Activated naive CD4-positive, alpha-beta T cell treated with anti-CD3 and anti-CD28 coated beads for 36 hours (primary cell): ENCODE data around the gene LRRC23. TPM values are rescaled to one million over a fixed set of nuclear protein-coding genes. Genes with fewer than 3 reads are reported as not detected.

Experiments
- CTCF ChIA-PET: fragments of 350-600 bp; sonication (Branson Sonifier 250); formaldehyde crosslinking; loops from one replicate; lab custom pipeline; 2021; ENCODE audit warnings: antibody characterized with exemption; lab: Charles Lee
- DNase-seq: peaks from one replicate; pipeline ENCODE4 v3.0.0-alpha.2; 2020
- H3K27ac Mint-ChIP-seq: one replicate; pipeline ENCODE4 v1.8.0; 2021; ENCODE audit warnings: mild to moderate bottlenecking, mixed read lengths
- H3K27me3 Mint-ChIP-seq: one replicate; pipeline ENCODE4 v1.8.0; 2021; ENCODE audit warnings: low read depth, mixed read lengths
- H3K36me3 Mint-ChIP-seq: one replicate; pipeline ENCODE4 v1.8.0; 2021; ENCODE audit warnings: low read depth, mixed read lengths
- H3K4me1 Mint-ChIP-seq: one replicate; pipeline ENCODE4 v1.8.0; 2021; ENCODE audit warnings: low read depth, mixed read lengths
- H3K4me3 Mint-ChIP-seq: one replicate; pipeline ENCODE4 v1.8.0; 2021; ENCODE audit warnings: mild to moderate bottlenecking, moderate library complexity, mixed read lengths
- H3K9me3 Mint-ChIP-seq: one replicate; pipeline ENCODE4 v1.8.0; 2021; ENCODE audit warnings: mixed read lengths
- intact Hi-C: fragments of 100-400 bp; cut with micrococcal nuclease; formaldehyde crosslinking; loops from one replicate; pipeline ENCODE4 v1.15.1; 2023
- total RNA-seq, 2 experiments: library from RNA; stranded (reverse); gene quantifications; one replicate each; pipeline ENCODE4 v1.2.3, GENCODE V29; 2021

The LRRC23 gene
- total RNA-seq, 2 experiments from 2014 or later = 6.3 to 6.4 TPM

DNA sequence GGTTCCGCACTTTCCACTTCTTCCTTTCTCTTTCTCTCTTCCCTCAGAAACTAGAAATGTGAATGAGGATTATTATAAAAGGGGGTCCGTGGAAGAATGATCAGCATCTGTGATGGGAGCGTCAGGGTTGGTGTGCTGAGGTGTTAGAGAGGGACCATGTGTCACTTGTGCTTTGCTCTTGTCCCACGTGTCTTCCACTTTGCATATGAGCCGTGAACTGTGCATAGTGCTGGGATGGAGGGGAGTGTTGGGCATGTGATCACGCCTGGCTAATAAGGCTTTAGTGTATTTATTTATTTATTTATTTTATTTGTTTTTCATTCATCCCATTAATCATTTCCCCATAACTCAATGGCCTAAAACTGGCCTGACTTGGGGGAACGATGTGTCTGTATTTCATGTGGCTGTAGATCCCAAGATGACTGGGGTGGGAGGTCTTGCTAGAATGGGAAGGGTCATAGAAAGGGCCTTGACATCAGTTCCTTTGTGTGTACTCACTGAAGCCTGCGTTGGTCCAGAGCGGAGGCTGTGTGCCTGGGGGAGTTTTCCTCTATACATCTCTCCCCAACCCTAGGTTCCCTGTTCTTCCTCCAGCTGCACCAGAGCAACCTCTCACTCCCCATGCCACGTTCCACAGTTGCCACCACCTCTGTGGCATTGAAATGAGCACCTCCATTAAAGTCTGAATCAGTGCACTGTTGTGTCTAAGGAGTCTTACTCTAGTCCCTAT lies 18.5 kb downstream of the LRRC23 start:
- H3K27ac Mint-ChIP-seq = no peak overlapping the region
- CTCF ChIA-PET = interaction anchor here (0.6 to 4.6 kb wide), 12 partner anchors 9 to 213 kb away, joined by 3 to 43 read pairs (median 11); partner anchors contain the start of genes C12orf57, RNU7-1 and SPSB2
- no peaks in the 10 kb centered on the region for H3K9me3 Mint-ChIP-seq
- H3K27me3 Mint-ChIP-seq = no peaks in the 10 kb centered on the region
- intact Hi-C loops = loop anchor here (10.0 kb wide), 1 partner anchor 712 kb away; no protein-coding TSS in a partner anchor
- H3K36me3 Mint-ChIP-seq = peaks cover 16% of the 10 kb centered on the region
- no peak overlapping the region for H3K4me3 Mint-ChIP-seq
- H3K4me1 Mint-ChIP-seq = peaks cover 29% of the 10 kb centered on the region
- DNase-seq = no peak

- CTCF ChIA-PET = interaction anchor here (0.5 to 4.6 kb wide), 14 partner anchors 9 to 450 kb away, joined by 3 to 43 read pairs (median 7); partner anchors contain the start of genes C12orf57, RNU7-1 and SPSB2
- peaks cover 33% of the 10 kb centered on the region for H3K4me1 Mint-ChIP-seq
- DNase-seq = no peak
- peaks cover 16% of the 10 kb centered on the region for H3K36me3 Mint-ChIP-seq
- no peaks in the 10 kb centered on the region for H3K9me3 Mint-ChIP-seq
- no peaks in the 10 kb centered on the region for H3K27me3 Mint-ChIP-seq
- H3K27ac Mint-ChIP-seq = peak overlapping the region; percentile 78
- intact Hi-C loops = loop anchor here (1.0 to 10.0 kb wide), 11 partner anchors 14 to 711 kb away; partner anchors contain the start of genes C12orf57, C1R and LPCAT3
- no peak overlapping the region for H3K4me3 Mint-ChIP-seq
These were observed 19.2 kb downstream of the LRRC23 start for GRCh38 chr12:6923851-6924250.

- Mint-ChIP-seq H3K27me3 (no peaks in the 10 kb centered on the region), H3K4me3 (no peak overlapping the region), H3K9me3 (no peaks in the 10 kb centered on the region), H3K27ac (no peak overlapping the region), H3K4me1 (peaks cover 43% of the 10 kb centered on the region), H3K36me3 (peaks cover 4% of the 10 kb centered on the region)
- CTCF ChIA-PET = interaction anchor here (0.5 to 4.6 kb wide), 15 partner anchors 10 to 214 kb away, joined by 3 to 43 read pairs (median 4); partner anchors contain the start of genes C12orf57, C1RL, RNU7-1 and SPSB2
- intact Hi-C loops = loop anchor here (2.0 to 10.0 kb wide), 2 partner anchors 56 to 710 kb away; no protein-coding TSS in a partner anchor
- no peak for DNase-seq
These were observed 20.6 kb downstream of the LRRC23 start for GRCh38 chr12:6925239-6925539.

DNA sequence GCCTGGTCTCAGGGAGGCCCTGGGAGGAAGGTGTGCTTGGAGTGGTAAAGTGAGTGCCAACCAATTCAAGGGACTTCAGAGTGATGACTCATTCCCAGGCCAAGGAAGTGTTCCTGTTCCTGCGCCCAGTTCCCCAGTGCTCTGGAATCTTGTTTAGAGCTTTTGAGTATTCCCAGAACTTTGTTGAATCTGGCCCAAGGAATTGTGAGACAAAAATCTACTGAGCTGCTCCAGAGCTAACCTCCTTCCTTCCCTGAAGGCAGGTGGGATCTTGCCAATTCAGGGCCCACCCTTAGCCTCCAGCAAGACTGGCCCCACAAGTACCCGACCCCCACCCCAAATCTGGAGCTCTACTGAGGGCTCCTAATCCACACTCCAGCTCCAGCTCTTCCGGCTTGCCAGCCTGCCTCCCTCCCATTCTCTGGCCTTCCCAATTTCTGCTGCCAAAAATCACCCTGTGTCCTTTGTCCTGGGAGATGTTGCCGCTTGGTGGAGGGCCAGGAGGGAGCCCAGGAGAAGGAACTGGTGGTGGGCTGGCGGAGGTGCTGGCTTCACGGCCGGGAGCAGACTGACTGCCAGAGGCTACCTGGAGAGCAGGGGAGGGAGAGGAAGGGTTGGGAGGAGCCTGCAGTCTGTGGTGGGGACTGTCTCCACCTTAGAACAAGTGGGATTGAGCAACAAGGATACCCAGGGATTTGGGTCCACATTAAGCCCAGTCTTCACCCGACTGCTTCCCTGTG lies 21.1 kb downstream of the LRRC23 start:
- H3K9me3 Mint-ChIP-seq = no peaks in the 10 kb centered on the region
- DNase-seq = no peak
- H3K27me3 Mint-ChIP-seq = no peaks in the 10 kb centered on the region
- H3K4me1 Mint-ChIP-seq = peaks cover 45% of the 10 kb centered on the region
- peak overlapping the region; percentile 74 for H3K4me3 Mint-ChIP-seq
- no peak overlapping the region for H3K27ac Mint-ChIP-seq
- CTCF ChIA-PET = interaction anchor here (0.5 to 4.6 kb wide), 15 partner anchors 9 to 214 kb away, joined by 3 to 43 read pairs (median 4); partner anchors contain the start of genes C12orf57, C1RL, RNU7-1 and SPSB2
- peaks cover 4% of the 10 kb centered on the region for H3K36me3 Mint-ChIP-seq
- intact Hi-C loops = loop anchor here (2.0 to 10.0 kb wide), 2 partner anchors 57 to 709 kb away; no protein-coding TSS in a partner anchor

GRCh38 chr12:6927379-6928021 lies 22.9 kb downstream of the LRRC23 start, which contains the start of gene ATN1:
Gene ATN1 (plus strand): TSS chr12:6927959. CDS start chr12:6934002, 6,043 bp downstream.
- Mint-ChIP-seq H3K27me3 (no peaks in the 10 kb centered on the region), H3K4me1 (peaks cover 59% of the 10 kb centered on the region), H3K36me3 (no peaks in the 10 kb centered on the region), H3K9me3 (no peaks in the 10 kb centered on the region), H3K27ac (peak within 1 kb of the TSS; percentile 81), H3K4me3 (peak within 1 kb of the TSS; percentile 75)
- intact Hi-C loops = loop anchor here (10.0 kb wide), 1 partner anchor 707 kb away; no protein-coding TSS in a partner anchor
- CTCF ChIA-PET = interaction anchor here (0.5 to 4.6 kb wide), 4 partner anchors 11 to 533 kb away, joined by 3 to 43 read pairs (median 4); no protein-coding TSS in a partner anchor
- DNase-seq = peak; percentile 51

GRCh38 chr12:6928022-6928702 lies 23.5 kb downstream of the LRRC23 start:
- DNase-seq = no peak
- H3K27me3 Mint-ChIP-seq = no peaks in the 10 kb centered on the region
- peak overlapping the region; percentile 75 for H3K4me3 Mint-ChIP-seq
- peaks cover 3% of the 10 kb centered on the region for H3K36me3 Mint-ChIP-seq
- H3K27ac Mint-ChIP-seq = peak overlapping the region; percentile 81
- no peaks in the 10 kb centered on the region for H3K9me3 Mint-ChIP-seq
- H3K4me1 Mint-ChIP-seq = peaks cover 64% of the 10 kb centered on the region
- intact Hi-C loops = loop anchor here (10.0 kb wide), 1 partner anchor 707 kb away; no protein-coding TSS in a partner anchor
- CTCF ChIA-PET = interaction anchor here (2.0 kb wide), 1 partner anchor 10 kb away, joined by 6 read pairs; no protein-coding TSS in a partner anchor

- CTCF ChIA-PET = interaction anchor here (1.0 to 2.0 kb wide), 4 partner anchors 9 to 179 kb away, joined by 3 to 6 read pairs (median 3); no protein-coding TSS in a partner anchor
- intact Hi-C loops = loop anchor here (10.0 kb wide), 1 partner anchor 706 kb away; no protein-coding TSS in a partner anchor
- Mint-ChIP-seq H3K27me3 (no peaks in the 10 kb centered on the region), H3K27ac (peak overlapping the region; percentile 81), H3K4me3 (peak overlapping the region; percentile 75), H3K9me3 (no peaks in the 10 kb centered on the region), H3K36me3 (peaks cover 3% of the 10 kb centered on the region), H3K4me1 (peaks cover 71% of the 10 kb centered on the region)
- no peak for DNase-seq
These were observed 24.2 kb downstream of the LRRC23 start for GRCh38 chr12:6928703-6929407.

DNA sequence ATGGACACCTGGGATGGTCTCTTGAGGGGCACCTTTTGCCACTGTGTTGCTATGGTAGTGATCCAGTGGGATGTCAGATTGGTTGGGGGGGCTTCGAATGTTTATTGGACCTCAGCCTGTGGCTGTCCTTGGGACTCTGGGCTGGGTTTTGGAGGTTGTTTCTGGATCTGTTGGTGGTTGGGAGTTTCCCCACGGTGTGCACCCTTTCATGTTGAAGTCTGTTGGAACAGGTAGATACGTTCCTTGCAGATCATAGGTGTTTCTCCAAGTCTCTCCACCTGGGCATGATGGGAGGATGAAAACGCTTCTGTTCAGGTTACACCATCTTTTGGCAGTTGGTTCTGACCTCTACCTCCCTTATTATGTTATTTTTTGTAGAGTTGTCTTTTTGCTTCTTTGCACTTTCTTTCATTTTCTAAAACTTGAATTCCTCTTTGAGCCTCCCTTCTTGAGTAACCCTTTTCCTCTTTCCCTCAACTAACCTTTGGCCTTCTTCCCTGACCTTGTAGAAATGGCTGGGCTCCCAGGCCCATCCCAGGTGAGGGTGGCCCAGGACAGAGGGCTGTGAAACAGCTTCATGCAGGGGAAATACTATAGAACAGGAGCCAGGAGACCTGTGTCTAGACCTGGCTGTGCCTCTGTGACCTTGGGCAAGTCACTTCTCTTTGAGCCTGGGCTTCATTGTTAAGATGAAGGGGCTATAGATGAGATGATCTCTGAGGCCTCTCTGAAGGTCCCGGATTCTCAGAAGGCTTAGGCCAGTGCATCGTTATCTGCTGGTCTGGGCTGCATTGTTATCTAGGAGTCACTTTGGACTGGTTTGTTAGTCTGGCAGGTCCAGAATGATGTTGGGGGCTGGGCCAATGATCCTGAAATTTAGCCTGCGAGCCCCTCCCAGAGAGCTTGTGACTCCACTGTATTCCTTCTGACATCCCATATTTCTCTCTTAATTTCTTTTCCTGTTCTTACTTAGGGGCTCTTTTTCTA lies 25.1 kb downstream of the LRRC23 start:
- Mint-ChIP-seq H3K4me3 (peak overlapping the region; percentile 75), H3K4me1 (peaks cover 71% of the 10 kb centered on the region), H3K27ac (peak overlapping the region; percentile 81), H3K9me3 (no peaks in the 10 kb centered on the region), H3K36me3 (peaks cover 5% of the 10 kb centered on the region), H3K27me3 (no peaks in the 10 kb centered on the region)
- intact Hi-C loops = loop anchor here (10.0 kb wide), 1 partner anchor 705 kb away; no protein-coding TSS in a partner anchor
- CTCF ChIA-PET = interaction anchor here (0.6 to 2.0 kb wide), 5 partner anchors 8 to 178 kb away, joined by 3 to 6 read pairs (median 3); no protein-coding TSS in a partner anchor
- DNase-seq = no peak

GRCh38 chr12:6932766-6933165 lies 28.1 kb downstream of the LRRC23 start:
- H3K36me3 Mint-ChIP-seq = peaks cover 24% of the 10 kb centered on the region
- peak overlapping the region; percentile 39 for H3K27ac Mint-ChIP-seq
- H3K4me1 Mint-ChIP-seq = peaks cover 72% of the 10 kb centered on the region
- no peaks in the 10 kb centered on the region for H3K9me3 Mint-ChIP-seq
- no peak for DNase-seq
- no peaks in the 10 kb centered on the region for H3K27me3 Mint-ChIP-seq
- intact Hi-C loops = no loop called here
- H3K4me3 Mint-ChIP-seq = no peak overlapping the region
- CTCF ChIA-PET = interaction anchor here (1.0 to 1.1 kb wide), 2 partner anchors 9 to 63 kb away, joined by 3 to 5 read pairs; no protein-coding TSS in a partner anchor
